Loucy (cell line): ENCODE results near the gene ISLR2.

ENCODE experiments used
- CTCF ChIP-seq: fragments of 200-600 bp; sonication (generic); conservative IDR thresholded peaks from 2 replicates; pipeline ENCODE4 v1.5.1; 2014; ENCODE audit warnings: mild to moderate bottlenecking, antibody characterized with exemption, low read length
- EZH2phosphoT487 ChIP-seq: fragments of 200-600 bp; IDR thresholded peaks from 2 replicates; pipeline ENCODE4 v1.6.1; 2018; ENCODE audit warnings: antibody characterized with exemption, mild to moderate bottlenecking, moderate library complexity, borderline replicate concordance

GRCh38 chr15:74176262-74177214, 46.2 kb downstream of the ISLR2 start:
- TF ChIP-seq CTCF (no peak), EZH2phosphoT487 (no peak)
